Activated CD4-positive, alpha-beta T cell treated with anti-CD3 and anti-CD28 coated beads, Interleukin-2, amount 50 U/mL, for 4 hours (primary cell): ENCODE results near the gene AHCY.
"Not testable (repeated sequence)": the region's sequence is repeated elsewhere in the genome, so short reads cannot be mapped to it uniquely, and the experiment has no call there.

ENCODE experiments used
- DNase-seq, 2 experiments: peaks; one replicate each; pipeline ENCODE4 v3.0.0-alpha.2; 2020

The AHCY gene

DNA sequence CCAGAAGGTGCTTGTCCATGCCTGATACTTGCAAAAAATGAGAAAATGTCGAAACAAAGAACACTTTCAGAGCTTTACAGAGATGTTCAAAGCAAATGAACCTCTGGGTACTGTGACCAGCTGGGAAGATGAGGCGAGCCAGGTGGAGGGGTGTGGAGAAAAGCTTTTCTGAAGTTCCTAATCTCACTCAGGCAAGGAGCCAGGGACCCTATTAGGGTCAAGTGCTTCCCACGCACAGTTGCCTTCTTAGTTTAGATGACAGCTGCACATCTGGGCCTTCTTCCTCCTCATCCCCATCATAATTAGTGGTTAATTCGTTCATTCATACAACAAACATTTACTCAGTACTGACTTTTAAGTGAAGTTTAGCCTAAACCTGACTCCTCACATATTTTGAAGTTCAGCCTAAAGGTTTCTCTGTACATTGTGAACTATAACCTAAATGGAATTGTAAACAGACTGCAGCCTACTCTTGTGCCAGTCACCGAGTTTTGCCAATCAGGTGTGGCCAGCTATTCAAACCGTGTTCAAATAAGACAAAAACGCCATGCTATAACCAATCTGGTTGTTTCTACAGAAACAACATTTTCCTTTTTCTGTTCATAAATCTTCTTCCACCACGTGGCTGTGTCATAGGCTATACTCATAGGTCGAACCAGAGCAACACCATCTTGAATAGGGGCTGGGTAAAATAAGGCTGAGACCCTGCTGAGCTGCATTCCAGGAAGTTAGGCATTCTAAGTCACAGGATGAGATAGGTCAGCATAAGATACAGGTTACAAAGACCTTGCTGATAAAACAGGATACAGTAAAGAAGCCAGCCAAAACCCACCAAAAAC is 19.3 kb upstream of the AHCY start:
- DNase-seq, result no peak

GRCh38 chr20:34320861-34321260 is 17.7 kb upstream of the AHCY start:
- no peak for DNase-seq

GRCh38 chr20:34318609-34319443 is 15.7 kb upstream of the AHCY start:
- no peak for DNase-seq

DNA sequence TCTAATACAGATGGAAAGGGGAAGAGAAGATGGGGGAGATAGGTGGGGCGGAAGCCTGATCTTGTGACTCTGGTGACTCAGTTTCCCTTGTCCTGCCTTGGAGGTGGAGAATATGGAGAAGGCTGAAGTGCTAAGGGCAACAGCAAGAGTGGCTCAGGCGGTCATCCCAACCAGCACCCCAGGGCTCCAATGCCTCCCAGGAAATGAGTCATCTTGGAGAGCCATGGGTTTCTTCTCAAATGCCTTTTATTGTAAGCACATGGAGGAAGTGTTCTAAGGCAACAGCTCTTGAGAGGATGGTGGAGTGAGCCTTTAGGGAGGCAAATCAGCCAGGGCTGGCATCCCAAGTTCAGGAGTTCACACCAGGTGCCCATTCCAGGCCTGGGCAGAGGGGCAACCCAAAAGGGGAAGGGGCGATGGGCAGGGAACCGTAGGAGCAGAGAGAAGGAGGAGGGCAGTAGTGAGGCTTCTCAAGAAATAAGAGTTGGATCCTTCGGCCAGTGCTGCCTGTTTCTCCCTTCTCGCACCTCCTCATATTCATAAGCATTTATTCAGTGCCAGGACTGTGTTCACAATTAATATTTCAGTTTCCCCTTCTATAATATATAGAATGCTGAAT is 13.2 kb upstream of the AHCY start:
- DNase-seq, result no peak

DNA sequence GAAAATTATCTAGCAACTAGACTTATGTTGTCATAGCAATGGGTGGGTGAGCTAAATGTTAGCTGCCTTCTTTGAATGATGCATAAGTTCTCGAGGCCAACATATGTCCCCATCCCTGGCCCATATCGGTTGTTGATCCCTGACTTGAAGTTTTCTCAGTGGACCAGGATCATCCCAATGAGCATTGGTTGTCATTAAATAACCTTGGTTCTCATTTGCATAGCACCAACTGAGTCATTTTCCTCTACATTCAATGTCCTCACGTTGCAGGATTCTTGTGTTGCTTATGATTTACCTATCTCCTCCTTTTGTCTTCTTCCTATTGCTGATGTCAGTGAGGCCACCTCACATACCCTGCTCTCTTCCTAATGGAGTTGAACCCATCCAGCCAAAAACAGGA is 12.1 kb upstream of the AHCY start:
- no peak for DNase-seq

- DNase-seq, result peak; percentile 82 to 84
These were observed 9.5 kb upstream of the AHCY start for GRCh38 chr20:34312544-34313217.

- no peak for DNase-seq
These were observed 8.9 kb upstream of the AHCY start for GRCh38 chr20:34312024-34312460.

- no peak for DNase-seq
These were observed 8.2 kb upstream of the AHCY start for GRCh38 chr20:34311118-34312023.

DNA sequence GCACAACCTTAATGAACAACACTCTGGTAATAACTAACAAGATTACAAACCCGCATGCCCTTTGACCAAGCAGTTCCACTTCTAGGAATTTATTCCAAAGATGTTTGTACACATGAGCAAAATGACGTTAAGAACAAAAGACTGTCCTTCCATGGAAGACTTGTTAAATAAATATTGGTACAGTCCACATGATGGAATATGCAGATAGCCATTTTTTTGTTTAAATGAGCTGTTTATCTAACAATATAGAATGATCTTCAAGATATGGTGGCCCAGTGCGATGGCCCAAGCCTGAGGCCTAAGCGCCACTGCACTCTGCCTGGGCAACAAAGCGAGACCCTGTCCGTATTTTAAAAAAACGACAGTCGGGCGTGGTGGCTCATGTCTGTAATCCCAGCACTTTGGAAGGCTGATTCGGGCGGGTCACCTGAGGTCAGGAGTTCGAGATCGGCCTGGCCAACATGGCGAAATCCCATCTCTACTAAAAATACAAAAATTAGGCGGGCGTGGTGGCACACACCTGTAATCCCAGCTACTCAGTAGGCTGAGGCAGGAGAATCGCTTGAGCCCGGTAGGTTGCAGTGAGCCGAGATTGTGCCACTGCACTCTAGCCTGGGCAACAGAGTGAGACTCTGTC is 7.4 kb upstream of the AHCY start:
- DNase-seq, result no peak

GRCh38 chr20:34309691-34310090 is 6.5 kb upstream of the AHCY start:
- DNase-seq, result no peak

DNA sequence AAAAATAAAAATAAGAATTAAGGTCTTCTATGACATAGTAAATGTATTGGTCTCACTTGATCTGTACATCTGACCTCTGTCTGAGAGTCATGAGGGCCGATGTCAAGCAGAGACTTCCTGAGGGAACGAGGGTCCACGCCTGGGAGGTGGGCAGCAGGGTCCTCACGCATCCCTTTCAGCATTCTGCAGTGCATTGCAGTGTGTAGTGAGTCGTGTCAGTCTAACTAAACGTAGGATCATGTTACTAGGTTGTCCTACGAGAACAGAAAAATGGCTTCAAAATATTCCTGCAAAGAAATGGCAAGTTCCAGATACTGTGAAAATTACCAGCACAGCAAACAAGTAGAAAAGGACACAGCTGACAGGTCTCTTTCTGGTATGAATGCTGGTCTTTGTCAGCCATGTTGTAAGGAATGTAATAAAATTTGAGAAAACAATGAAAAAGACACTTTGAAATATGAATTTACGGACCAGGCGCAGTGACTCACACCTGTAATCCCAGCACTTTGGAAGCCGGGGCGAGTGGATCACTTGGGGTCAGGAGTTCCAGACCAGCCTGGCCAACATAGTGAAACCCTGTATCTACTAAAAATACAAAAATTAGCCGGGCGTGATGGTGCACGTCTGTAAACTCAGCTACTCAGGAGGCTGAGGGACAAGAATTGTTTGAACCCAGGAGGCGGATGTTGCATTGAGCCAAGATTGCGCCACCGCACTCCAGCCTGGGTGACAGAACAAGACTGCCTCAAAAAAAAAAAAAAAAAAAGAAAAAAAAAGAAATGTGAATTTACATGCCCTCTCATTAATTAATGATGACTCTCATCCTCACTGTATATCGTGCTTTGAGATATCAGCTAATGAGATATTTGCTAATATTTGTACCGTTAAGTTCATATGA is 2.4 kb upstream of the AHCY start:
- no peak for DNase-seq

DNA sequence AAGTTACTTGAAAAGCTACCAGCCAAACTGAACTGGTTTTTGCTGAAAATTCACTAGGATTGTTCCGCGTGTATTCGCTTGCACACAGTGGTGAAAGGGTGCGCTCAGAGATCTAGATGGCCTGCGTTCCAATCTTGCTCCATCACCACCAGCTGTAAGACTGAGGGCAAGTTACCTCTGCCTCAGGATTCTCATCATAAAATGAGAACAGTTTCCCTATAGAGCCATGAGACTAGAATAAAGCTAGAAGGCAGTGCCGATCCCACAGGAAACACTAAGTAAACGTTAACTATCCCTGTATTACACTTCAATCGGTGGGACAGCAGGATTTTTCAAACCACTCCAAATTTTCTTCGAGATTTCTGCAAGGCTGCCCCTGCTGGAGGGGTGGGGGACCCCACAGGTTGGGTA is 838 bp downstream of the AHCY start:
- DNase-seq, result no peak

- no peak for DNase-seq
These were observed 1.4 kb downstream of the AHCY start for GRCh38 chr20:34301587-34302311.

- DNase-seq, result no peak
These were observed 2.2 kb downstream of the AHCY start for GRCh38 chr20:34300809-34301586.

DNA sequence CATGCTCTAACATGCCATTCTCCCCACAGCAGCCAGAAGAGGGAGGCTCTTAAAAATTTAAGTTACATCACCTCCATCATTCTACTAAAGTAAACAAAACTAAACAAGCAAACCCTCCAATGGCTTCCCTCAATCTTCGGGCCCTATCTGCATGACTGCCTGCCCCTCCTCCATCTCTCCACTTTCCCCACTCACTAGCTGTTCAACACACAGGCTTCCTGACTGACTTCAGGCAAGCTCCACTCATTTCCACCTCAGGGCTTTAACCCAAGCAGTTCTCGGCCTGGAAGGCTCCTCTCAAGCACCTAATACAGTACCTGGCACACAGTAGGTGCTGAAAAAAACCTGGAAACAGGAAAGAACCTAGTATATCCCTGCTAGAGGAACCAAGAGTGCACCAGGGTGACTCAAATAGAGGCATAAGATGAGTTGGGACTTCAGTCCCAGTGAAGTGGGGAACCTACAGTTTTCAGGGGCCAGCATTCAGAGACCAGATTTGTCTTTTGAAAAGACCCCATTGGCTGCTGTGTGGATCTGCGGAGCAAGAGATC is 2.8 kb downstream of the AHCY start:
- no peak for DNase-seq

DNA sequence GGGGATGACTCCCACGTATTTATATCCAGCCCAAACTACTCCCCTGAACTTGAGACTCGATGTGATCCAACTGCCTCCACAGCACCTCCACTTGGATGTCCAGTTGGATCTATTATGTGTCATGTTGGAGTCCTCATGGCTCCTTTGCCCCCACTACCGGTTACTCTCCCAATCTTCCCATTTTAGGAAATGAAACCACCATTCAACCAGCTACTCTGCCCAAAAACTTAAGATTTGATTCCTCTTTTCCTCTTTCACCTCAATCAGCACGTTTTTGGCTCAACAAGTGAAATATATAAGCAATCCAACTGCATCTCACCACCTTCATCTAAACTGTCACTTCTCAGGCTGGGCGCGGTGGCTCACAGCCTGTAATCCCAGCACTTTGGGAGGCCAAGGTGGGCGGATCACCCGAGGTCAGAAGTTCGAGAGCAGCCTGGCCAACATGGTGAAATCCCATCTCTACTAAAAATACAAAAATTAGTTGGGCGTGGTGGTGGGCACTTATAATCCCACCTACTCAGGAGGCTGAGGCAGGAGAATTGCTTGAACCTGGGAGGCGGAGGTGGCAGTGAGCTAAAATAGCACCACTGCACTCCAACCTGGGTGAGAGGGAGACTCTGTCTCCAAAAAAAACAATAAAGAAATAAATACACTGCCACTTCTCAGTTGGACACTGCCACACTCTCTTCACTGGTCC is 3.4 kb downstream of the AHCY start:
- no peak for DNase-seq

DNA sequence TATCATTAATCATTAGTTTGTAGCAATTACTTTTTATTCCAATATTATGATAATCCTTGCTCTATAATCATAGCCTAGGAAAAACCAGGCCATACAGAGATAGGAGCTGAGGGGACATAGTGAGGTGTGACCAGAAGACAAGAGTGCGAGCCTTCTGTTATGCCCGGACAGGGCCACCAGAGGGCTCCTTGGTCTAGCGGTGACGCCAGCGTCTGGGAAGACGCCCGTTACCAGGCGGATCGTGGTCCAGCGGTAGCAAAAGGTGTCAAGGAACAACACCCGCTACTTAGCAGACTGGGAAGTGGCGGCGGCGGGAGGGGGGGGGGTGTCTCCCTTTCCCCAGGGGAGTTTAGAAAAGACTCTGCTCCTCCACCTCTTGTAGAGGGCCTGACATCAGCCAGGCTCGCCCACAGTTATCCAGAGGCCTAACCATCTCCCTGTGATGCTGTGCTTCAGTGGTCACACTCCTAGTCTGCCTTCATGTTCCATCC is 4.8 kb downstream of the AHCY start:
- not testable (repeated sequence) for DNase-seq

DNA sequence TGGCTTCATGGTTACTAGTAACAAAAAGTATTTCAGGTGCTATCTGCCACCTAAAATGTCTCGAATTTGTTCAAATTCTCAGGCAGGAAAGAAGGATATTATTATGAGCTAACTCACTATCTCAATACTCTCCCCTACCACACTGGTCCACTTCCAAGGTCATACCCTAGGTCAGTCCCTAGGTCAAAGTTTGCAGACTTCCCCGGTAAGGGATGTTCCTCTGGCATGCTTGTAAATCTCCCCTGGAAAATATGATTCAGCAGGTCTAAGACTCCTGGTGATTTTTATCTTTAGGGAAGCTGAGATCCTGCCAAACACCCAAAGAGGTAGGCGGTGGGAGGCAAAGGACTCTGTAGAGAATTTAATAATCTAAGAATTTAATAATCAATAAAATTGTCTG is 6.7 kb downstream of the AHCY start:
- DNase-seq, result no peak
